ENCODE data around the gene HOXC9.

- TF ChIP-seq CTCF (IDR thresholded peaks at IDR 0.05 in 8 of 11, conservative IDR thresholded peaks at IDR 0.05 in 3 of 11): no peak
- no peak for TF ChIP-seq POLR2A (IDR thresholded peaks at IDR 0.05)
These were observed 19.3 kb downstream of the HOXC9 start for GRCh38 chr12:54019091-54019811.
